Mucosa of gallbladder (tissue), 1 donor: ENCODE results near the gene CDH2. TPM values are rescaled to one million over a fixed set of nuclear protein-coding genes. Genes with fewer than 3 reads are reported as not detected.

Experiments used
- DNase-seq: peaks from one replicate; pipeline ENCODE4 v3.0.0-alpha.2; 2020; ENCODE audit warnings: low spot score
- total RNA-seq: library from RNA; stranded (reverse); gene quantifications from one replicate; pipeline ENCODE4 v1.2.1, GENCODE V29; 2021
- donor health status: DM: no; HTN: no; CAD: no.

Gene CDH2
- total RNA-seq, 1 donor from 2014 or later: 3.1 TPM

DNA sequence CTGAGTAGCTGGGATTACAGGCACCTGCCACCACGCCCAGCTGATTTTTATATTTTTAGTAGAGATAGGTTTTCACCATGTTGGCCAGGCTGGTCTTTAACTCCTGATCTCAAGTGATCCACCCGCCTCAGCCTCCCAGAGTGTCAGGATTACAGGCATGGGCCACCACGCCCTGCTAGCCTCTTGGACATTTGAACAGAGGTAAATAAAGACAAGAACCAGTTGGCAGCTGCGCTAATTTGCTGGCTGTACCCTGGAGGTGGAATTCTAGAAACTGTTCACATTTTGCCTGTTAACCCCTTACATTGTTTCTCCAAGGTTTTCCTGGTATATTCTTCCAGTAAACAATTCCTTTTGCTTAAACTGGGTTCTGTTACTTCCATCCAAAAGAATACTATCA is 132.9 kb downstream of the CDH2 start:
- DNase-seq: no peak

DNA sequence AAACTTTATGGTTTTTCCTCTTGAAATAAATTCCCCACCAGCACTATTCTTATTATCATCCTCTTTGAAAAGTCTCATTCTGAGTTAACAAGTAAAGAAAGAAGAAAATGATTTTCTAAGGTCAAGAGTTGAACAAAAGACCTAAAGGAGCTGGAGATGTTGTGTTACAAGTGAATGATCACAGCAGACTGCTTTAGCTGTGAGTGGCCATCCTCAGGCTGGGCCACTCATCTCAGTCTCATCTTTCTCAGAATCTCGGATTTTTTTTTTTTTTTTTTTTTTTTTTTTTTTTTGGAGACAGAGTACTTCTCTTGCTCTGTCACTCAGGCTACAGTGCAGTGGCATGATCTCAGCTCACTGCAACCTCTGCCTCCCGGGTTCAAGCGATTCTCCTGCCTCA is 133.3 kb downstream of the CDH2 start:
- DNase-seq: no peak

DNA sequence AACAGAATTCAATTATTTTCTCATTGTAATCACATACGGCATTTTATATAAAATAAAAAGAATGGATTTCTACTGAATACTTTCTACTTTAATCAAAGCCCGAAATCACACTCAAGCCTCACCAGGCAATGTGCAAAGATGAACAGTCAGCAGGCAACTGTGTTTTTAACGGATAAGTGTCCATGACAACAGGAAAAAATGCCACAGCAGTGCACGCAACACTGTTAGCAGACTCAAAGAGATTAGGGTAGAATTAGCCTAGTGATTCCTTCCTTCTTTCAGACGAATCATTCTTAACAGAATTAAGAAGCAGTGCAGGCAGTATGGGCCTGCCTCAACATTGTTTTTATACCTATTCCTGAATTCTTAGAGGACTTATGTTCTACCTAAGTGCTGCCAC is 135.6 kb downstream of the CDH2 start:
- no peak for DNase-seq

GRCh38 chr18:28040716-28041115 is 136.2 kb downstream of the CDH2 start:
- DNase-seq: no peak

DNA sequence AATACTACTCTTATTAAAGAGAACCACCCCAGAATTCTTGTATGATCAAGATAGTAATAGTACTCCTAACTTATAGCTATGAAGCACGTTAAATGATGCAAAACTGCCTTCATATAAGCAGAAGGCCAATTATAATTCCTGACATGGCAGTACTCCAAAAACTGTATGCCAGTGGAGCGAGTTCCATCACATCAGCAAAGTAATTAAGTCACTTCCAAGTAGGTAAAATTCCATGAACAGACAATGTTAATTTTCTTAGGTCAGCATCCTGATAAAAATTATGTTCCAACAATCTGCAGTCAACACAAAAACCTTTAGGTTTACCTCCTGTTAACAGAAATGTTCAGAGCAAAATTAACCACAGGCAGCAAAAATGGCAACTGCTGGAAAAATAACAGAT is 136.7 kb downstream of the CDH2 start:
- no peak for DNase-seq

DNA sequence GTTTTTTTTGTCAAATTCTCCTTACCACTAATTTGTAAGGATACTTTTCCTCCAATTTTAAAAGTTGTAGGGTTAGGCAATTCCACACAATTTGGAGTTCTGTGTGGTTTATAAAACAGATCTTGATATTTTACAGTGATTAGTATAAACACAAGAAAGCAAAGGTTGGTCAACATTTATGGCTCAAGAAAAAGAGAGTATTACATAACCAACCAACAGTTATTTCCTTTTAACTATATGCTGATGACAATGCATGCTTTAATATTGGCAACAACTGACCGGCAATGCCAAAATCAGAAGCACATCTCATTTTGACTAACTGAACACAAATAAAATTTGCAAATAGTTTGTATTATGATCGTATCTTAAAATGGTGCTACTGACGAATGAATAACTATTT is 137.2 kb downstream of the CDH2 start:
- no peak for DNase-seq

- DNase-seq: no peak
Observed at GRCh38 chr18:28039078-28039477, 137.9 kb downstream of the CDH2 start.

- no peak for DNase-seq
Observed at GRCh38 chr18:28036488-28036887, 140.4 kb downstream of the CDH2 start.

DNA sequence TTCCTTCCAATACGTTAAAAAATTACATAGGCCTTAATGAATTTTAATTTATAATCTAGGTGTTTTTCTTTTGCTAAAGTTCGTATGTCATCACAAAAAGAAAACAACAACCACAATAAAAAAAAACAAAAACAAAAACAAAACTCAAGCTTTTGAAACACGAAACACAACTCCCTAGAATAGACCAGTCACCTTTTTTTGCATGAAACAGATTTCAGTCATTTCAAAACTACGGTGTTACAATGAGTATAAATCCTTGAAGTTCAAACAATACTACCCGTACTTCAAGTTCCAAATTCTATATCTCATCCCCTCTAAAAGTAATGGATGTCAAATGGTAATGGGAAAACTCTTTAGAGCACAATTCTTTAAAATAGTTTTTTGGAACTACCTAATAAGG is 142.4 kb downstream of the CDH2 start:
- DNase-seq: no peak

GRCh38 chr18:28032177-28032576 is 144.8 kb downstream of the CDH2 start:
- DNase-seq: no peak

DNA sequence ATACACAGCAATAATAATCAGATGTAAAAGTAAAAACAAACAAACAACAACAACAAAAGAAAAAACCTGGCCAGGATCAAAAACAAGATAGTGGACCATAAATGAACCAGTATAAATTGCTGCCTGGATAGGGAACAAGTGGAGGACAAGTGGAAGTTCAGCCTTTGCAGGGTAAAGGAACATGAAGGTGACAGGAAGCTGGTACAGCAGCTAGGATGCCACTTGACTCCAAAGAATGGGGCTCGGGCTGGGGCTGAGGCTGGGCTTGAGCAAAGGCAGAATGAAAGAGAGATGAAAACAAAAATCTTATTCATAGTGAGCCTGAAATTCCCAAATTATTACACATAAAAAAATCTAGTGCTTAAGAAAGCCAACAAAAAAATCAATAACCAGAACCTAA is 146.5 kb downstream of the CDH2 start:
- DNase-seq: no peak

GRCh38 chr18:28027755-28028154 is 149.2 kb downstream of the CDH2 start:
- DNase-seq: no peak

DNA sequence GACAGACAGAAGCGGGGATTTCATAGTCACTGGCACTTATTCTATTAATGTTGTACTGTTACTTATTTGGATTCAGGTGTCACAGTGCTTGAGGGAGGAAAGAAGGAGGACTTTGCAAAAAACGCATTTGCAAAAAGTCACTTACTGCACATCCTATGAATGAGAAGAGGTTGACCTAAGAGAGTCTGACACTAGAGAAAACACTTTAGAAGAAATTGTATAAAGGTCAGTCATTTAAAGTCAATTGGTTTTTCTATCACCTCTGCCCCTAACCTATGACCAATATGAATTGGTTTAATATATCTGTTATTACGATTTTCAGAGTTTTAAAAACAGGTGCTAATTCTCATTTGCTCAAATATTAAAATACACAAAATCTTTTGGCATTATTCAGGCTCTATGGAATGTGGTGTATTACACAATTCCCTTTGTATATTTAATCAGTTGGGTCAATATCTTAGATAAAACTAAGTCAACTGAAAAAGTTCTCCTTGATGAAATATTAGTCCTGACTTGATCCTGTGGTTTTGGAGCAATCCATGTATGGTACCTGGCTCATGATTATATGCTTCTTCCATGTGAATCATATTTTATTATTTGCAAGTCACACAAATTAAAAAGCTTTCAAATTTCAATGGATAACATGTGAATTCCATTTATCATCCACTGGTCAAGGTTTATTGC is 157.4 kb downstream of the CDH2 start:
- DNase-seq: no peak

- DNase-seq: no peak
Observed at GRCh38 chr18:28018351-28018750, 158.6 kb downstream of the CDH2 start.

DNA sequence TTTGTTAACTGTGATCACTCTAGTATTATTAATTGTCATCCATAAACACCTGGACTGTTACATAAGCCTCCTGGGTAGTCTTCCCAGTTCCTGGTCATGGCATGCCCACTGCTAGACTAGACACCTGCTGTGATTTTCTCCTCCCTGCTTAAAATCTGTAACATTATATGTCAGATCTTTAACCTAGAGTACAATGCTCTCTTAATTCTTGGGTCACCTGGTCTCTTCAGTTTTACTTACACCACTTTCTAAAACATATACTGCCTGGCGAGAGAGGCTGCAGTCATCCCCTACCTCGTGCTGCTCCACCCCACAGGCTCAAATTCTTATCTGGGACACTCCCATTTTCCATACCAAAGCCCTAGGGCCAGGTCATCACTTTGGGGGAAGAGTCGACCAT is 161.3 kb downstream of the CDH2 start:
- no peak for DNase-seq

GRCh38 chr18:28013066-28013465 is 163.9 kb downstream of the CDH2 start:
- no peak for DNase-seq

- DNase-seq: no peak
Observed at GRCh38 chr18:28012336-28012735, 164.6 kb downstream of the CDH2 start.

DNA sequence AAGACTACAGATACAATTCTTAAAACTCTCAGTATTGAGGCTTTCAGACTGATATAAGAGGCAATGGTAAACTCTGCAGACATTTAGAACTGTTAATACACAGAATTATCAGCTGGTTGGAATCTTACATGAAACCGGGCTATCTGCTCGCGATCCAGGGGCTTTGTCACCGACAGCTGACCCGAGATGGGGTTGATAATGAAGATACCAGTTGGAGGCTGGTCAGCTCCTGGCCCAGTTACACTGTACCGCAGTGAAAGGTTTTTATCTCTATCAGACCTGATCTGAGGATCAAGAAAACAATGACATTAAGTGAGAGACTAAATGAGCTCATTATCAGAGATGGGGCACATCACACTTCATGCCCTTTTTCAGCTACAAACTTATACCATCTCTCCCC is 167.3 kb downstream of the CDH2 start:
- no peak for DNase-seq

- no peak for DNase-seq
Observed at GRCh38 chr18:28007841-28008240, 169.1 kb downstream of the CDH2 start.

DNA sequence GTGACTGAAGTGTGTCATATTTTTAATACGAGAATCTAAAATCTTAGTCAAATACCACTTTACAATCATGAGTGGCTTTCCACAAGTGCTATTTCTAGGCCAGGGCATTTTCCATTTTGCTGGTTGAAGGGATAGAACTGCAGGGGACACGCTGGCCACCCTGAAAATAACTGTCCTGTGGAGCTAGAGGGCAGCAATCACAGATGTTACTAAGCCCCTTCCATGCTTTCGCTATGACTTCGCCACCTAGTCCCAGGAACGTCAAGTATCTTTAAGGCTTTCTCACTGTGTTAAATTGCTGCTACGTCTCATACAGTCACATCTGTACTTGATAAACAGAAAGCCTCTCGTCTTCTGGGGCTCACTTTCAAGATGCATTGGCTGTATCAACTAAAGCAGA is 171.8 kb downstream of the CDH2 start:
- no peak for DNase-seq

GRCh38 chr18:28004606-28005005 is 172.3 kb downstream of the CDH2 start:
- DNase-seq: no peak

DNA sequence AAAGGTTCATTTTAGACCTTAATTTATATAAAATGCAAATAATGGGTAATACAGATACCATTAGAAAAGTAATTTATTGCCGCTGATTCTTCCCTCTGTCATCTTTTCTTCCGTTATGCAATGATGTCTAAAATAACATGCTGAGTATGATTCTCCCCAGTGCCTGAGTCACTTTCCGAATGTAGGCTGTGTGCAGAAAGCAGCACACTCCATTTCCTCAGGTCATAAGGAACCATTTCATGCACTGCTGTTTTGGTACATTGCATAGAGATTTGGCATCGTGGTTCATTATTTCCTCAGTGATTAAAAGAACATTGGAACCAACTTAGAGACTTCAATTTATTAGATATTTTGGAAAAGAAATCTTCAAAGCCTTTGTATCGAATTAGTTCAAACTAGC is 173.5 kb downstream of the CDH2 start:
- DNase-seq: no peak

DNA sequence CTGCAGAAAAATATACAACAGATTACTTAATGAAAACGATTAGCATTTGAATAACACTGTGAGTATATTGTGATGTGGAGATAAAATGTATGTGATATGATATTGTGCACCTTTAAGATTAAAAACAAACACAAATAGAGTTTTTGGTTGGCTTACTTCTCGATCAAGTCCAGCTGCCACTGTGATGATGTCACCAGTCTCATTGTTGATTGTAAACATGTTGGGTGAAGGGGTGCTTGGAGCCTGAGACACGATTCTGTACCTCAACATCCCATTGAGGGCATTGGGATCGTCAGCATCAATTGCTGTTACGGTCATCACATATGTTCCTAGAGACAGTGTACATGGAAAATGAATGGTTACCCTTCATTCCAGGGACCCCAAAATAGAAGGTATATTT is 174.1 kb downstream of the CDH2 start:
- DNase-seq: no peak

DNA sequence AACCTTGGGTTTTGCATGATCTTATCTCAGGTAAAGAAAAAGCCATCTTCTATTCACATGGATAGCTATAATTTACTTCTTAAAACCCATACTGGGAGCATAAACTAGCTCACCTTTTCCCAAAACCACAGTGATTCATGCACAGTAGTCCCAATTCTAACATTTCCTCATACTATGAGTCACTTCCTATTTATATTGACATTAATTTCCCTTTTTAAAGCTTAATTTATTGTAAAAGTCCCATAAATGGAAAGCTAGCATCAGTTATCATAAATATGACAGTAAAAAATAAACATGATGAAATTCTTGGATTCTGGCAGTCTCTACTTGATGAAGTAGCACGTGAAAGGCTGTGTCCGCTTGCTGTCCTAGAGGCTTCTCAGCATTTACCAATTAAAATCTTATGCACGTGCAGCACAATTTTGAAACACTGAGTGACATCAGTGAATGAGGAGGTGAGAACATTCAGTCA is 180.1 kb downstream of the CDH2 start:
- no peak for DNase-seq
